ENCODE data around the gene NUP62. TPM values are rescaled to one million over a fixed set of nuclear protein-coding genes. Genes with fewer than 3 reads are reported as not detected.

Gene NUP62
- 47.2 TPM for total RNA-seq

GRCh38 chr19:49929121-49929610 is at the start of gene NUP62, which contains the start of gene ATF5:
Gene NUP62, minus strand, starts transcription at chr19:49929504. Its CDS starts 19,697 bp downstream, at chr19:49909807.
Gene ATF5, plus strand, starts transcription at chr19:49929205. Its CDS starts 1,646 bp downstream, at chr19:49930851.

GRCh38 chr19:49960980-49961379 is 31.7 kb upstream of the NUP62 start, which contains the start of gene SIGLEC11:
Gene SIGLEC11, minus strand, starts transcription at chr19:49961172. Its CDS starts 91 bp downstream, at chr19:49961081.

GRCh38 chr19:49896863-49897621 is 32.3 kb downstream of the NUP62 start, which contains the start of gene IL4I1:
Gene IL4I1, minus strand, starts transcription at chr19:49896887. Its CDS starts 727 bp downstream, at chr19:49896160.

GRCh38 chr19:49877020-49877878 is 52.1 kb downstream of the NUP62 start, which contains the start of the genes AKT1S1 and TBC1D17:
Gene AKT1S1, minus strand, starts transcription at chr19:49877355. Its CDS starts 4,060 bp downstream, at chr19:49873295.
Gene TBC1D17, plus strand, starts transcription at chr19:49877702. Its CDS starts 22 bp downstream, at chr19:49877724.

GRCh38 chr19:49866933-49867782 is 62.1 kb downstream of the NUP62 start, which contains the start of gene PNKP:
Gene PNKP, minus strand, starts transcription at chr19:49867576. Its CDS starts 372 bp downstream, at chr19:49867204.

Other genes starting within 250 kb of the NUP62 start
- gene ADM5, start 239.9 kb downstream of the NUP62 start, total RNA-seq: 0.76 TPM
- gene CPT1C, start 238.4 kb downstream of the NUP62 start, total RNA-seq: 10.9 TPM
- gene TSKS, start 166.2 kb downstream of the NUP62 start, total RNA-seq: 0.18 TPM
- 93.1 TPM for gene AP2A1, start 162.5 kb downstream of the NUP62 start, total RNA-seq
- 29.6 TPM for gene FUZ, start 116.2 kb downstream of the NUP62 start, total RNA-seq
- gene MED25, start 111.2 kb downstream of the NUP62 start, total RNA-seq: 47.2 TPM
- 167 TPM for gene PTOV1, start 78.3 kb downstream of the NUP62 start, total RNA-seq
- gene PNKP, start 61.9 kb downstream of the NUP62 start, total RNA-seq: 65.4 TPM
- 12.1 TPM for gene AKT1S1, start 52.1 kb downstream of the NUP62 start, total RNA-seq
- gene TBC1D17, start 51.8 kb downstream of the NUP62 start, total RNA-seq: 26.9 TPM
- gene IL4I1, start 32.6 kb downstream of the NUP62 start, total RNA-seq: 2.2 TPM
- 5.7 TPM for gene ATF5, start 299 bp downstream of the NUP62 start, total RNA-seq
- gene SIGLEC11, start 31.7 kb upstream of the NUP62 start, total RNA-seq: 13.3 TPM
- 32.6 TPM for gene VRK3, start 95.9 kb upstream of the NUP62 start, total RNA-seq
- 8.2 TPM for gene ZNF473, start 96.5 kb upstream of the NUP62 start, total RNA-seq
- not detected for gene IZUMO2, start 233.8 kb upstream of the NUP62 start, total RNA-seq